Pancreas (tissue), 10 donors: ENCODE results near the gene MAPK11. TPM values are rescaled to one million over a fixed set of nuclear protein-coding genes. Genes with fewer than 3 reads are reported as not detected.
A peak's percentile ranks its signal among the peaks of the same experiment; 100 is the strongest.

Experiments used
- ATAC-seq, 4 donors: fragments of 200-7000 bp; cut with Tn5 transposase; one replicate each; pipeline versions ENCODE4 v1.8.0 to v1.9.1; 2020; ENCODE audit warnings: mild to moderate bottlenecking in 4 of 4, moderate library complexity in 4 of 4
- DNase-seq, 6 donors: peaks; one replicate each; pipeline ENCODE4 v3.0.0-alpha.2; 2020
- FAIRE-seq: peaks from 2 replicates; lab custom pipeline; 2012; peaks lifted over from hg19 to GRCh38; lab: Jason Lieb, UNC
- H3K27ac ChIP-seq, 4 donors: fragments of 200-600 bp; sonication (generic); 1 replicate in 3 of 4; 2 replicates in 1 of 4; pipeline versions ENCODE4 v1.5.0 to v1.8.0; 2020
- H3K27me3 ChIP-seq, 4 donors: fragments of 200-600 bp; one replicate each; pipeline ENCODE4 v1.8.0; 2021
- H3K36me3 ChIP-seq, 3 donors: fragments of 200-600 bp; sonication (generic) in 1 of 3; one replicate each; pipeline versions ENCODE4 v1.5.0 to v1.8.0; 2020 to 2021
- H3K4me1 ChIP-seq, 3 donors: fragments of 200-600 bp; one replicate each; pipeline ENCODE4 v1.8.0; 2021
- H3K4me3 ChIP-seq, 4 donors: fragments of 200-600 bp; sonication (generic) in 2 of 4; one replicate each; pipeline versions ENCODE4 v1.5.0 to v1.8.0; 2020 to 2021
- H3K9me3 ChIP-seq, 4 donors: fragments of 200-600 bp; one replicate each; pipeline ENCODE4 v1.8.0; 2021
- WGBS, 2 donors: extraction: QIAGEN DNeasy Blood & Tissue Kit; methylation state at CpG; one replicate each; pipeline ENCODE4 v1.1.7; 2013; 5-methylcytosine and 5-hydroxymethylcytosine counted together
- intact Hi-C, 3 donors: fragments of 100-400 bp; cut with DNase I; formaldehyde crosslinking; loops; one replicate each; pipeline versions ENCODE4 v1.11.1 to v1.14.2; 2022
- polyA plus RNA-seq, 2 donors: library from polyadenylated mRNA; stranded (reverse); fragments of 200-250 nt; gene quantifications; one replicate each; pipeline ENCODE4 v1.2.3, GENCODE V29; 2013
- total RNA-seq, 6 donors: library from RNA; stranded (reverse); fragmentation: NEBNext Ultra II Directional in 4 of 6; extraction: Animal tissue kit (Norgen Biotek cat#: 25700) in 4 of 6; gene quantifications; one replicate each; pipeline versions ENCODE4 v1.2.1 to v1.2.4, GENCODE V29; 2021 to 2023
- TF ChIP-seq, protein P1 (sequence below), 4 donors: fragments of 200-600 bp; sonication (generic) in 3 of 4; IDR thresholded peaks; one replicate each; pipeline versions ENCODE4 v1.5.0 to v1.8.0; 2021; ENCODE audit warnings: antibody characterized with exemption in 4 of 4
- donor health status: healthy with polysubstance abuse.
- donor health status: DM: no; HTN: no; CAD: no; lungs with moderate emphysema.
- donor health status: DM: no; HTN: no; CAD: no.
- donor health status: control.
- donor health status: control.
- donor health status: Bipolar disorder and iron deficiency.
- donor health status: DM: yes; HTN: yes; CAD: no.
- donor health status: DM: no; HTN: no; CAD: no.
- donor health status: DM: no; HTN: no; CAD: no.
- donor health status: DM: yes; HTN: yes; CAD: no.

The MAPK11 gene
- total and polyA plus RNA-seq, 8 donors, result 1.3 to 22.2 (median 3.2) TPM

DNA sequence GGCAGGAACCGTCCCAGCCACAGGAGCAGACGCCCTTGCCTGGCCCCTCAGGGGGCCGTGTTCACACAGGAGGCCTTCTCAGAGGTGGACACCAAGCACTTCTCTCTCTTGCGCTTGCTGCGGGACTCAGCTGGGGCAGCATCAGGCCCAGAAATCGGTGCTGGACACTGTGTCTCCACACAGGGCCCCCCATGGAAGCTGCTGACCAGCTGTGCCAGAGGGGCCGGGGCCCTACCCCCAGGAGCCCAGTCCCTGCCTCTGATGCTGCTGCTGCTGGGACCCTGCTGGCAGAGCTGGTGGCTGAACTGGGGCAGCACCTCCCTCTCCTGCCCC lies 33.3 kb upstream of the MAPK11 start:
- Histone ChIP-seq H3K27ac (peak overlapping the region; percentile 78 to 88 (median 82)), H3K9me3 (no peaks in the 10 kb centered on the region), H3K36me3 (no peaks in the 10 kb centered on the region), H3K4me1 (peaks cover 9 to 51% (median 18%) of the 10 kb centered on the region in 3 donors), H3K4me3 (peak overlapping the region in 1 of 4 donors; percentile 20), H3K27me3 (no peaks in the 10 kb centered on the region)
- DNase-seq (no peak), FAIRE-seq (no peak), ATAC-seq (no peak)
- intact Hi-C loops, result no loop called here
- TF ChIP-seq, protein P1, sequence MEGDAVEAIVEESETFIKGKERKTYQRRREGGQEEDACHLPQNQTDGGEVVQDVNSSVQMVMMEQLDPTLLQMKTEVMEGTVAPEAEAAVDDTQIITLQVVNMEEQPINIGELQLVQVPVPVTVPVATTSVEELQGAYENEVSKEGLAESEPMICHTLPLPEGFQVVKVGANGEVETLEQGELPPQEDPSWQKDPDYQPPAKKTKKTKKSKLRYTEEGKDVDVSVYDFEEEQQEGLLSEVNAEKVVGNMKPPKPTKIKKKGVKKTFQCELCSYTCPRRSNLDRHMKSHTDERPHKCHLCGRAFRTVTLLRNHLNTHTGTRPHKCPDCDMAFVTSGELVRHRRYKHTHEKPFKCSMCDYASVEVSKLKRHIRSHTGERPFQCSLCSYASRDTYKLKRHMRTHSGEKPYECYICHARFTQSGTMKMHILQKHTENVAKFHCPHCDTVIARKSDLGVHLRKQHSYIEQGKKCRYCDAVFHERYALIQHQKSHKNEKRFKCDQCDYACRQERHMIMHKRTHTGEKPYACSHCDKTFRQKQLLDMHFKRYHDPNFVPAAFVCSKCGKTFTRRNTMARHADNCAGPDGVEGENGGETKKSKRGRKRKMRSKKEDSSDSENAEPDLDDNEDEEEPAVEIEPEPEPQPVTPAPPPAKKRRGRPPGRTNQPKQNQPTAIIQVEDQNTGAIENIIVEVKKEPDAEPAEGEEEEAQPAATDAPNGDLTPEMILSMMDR (IDR thresholded peaks at IDR 0.05), result no peak
- WGBS, 2 donors, result 75% methylated on average over 7 of the region's 7 CpGs

DNA sequence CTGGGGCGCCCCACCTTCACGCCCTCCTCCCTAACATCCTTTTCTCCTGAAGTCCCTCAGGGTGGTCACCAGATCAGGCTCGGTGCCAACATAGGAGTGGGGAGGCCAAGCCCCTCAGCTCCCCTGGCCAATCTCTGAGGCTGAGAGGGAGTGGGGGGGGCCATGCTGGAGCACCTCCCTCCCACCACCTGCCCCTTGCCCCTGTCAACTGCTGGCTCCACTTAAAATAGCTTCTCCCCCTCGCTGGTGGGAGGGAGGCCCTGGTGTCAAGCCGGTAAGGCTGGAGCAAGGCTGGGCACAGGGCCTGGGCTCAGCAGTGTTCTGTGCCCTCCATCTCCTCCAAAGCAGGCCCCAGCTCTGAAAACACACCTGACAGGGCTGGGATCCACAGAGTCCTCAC lies 32.4 kb upstream of the MAPK11 start:
- peak in 1 of 6 donors; percentile 50 for DNase-seq
- WGBS, 2 donors, result 62 to 73% methylated on average over 5 of the region's 5 CpGs
- FAIRE-seq, result no peak
- H3K4me1 ChIP-seq, result peaks cover 12 to 58% (median 22%) of the 10 kb centered on the region in 3 donors
- H3K27ac ChIP-seq, result peak overlapping the region; percentile 33 to 88 (median 78)
- intact Hi-C loops, result no loop called here
- no peaks in the 10 kb centered on the region for H3K36me3 ChIP-seq
- H3K9me3 ChIP-seq, result no peaks in the 10 kb centered on the region
- TF ChIP-seq, protein P1 (IDR thresholded peaks at IDR 0.05), result no peak
- peak overlapping the region in 1 of 4 donors; percentile 2 for H3K4me3 ChIP-seq
- no peak for ATAC-seq
- H3K27me3 ChIP-seq, result no peaks in the 10 kb centered on the region

DNA sequence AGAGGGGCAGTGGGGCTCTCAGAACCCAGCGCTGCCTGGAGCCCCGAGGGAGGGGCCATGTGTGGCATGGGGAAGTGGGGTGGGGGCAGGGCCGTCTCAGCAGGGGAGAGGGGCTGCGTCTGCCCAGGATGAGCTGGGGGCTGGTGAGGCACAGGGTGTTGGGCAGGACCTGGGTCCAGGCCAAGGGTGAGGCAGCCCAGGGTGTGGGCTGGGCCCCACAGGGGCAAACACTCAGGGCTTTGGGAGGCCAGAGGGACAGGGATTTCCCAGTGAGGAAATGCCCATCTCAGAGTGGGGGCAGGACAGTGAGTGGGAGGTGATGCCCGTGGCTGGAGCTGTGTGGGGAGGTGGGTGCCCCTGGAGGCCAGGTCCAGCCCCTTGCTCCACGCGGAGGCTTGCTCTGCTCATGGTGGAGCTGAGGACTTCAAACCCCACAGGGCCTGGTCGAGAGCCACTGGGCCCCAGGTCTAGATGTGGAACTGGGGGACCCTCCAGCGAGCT lies 31.9 kb upstream of the MAPK11 start:
- peak overlapping the region; percentile 33 to 88 (median 78) for H3K27ac ChIP-seq
- no peaks in the 10 kb centered on the region for H3K9me3 ChIP-seq
- ATAC-seq, result peak in 1 of 4 donors; percentile 7
- DNase-seq, result peak in 1 of 6 donors; percentile 55
- H3K4me1 ChIP-seq, result peaks cover 17 to 63% (median 26%) of the 10 kb centered on the region in 3 donors
- WGBS, 2 donors, result 55 to 57% methylated on average over 9 of the region's 9 CpGs
- no peak for FAIRE-seq
- no peaks in the 10 kb centered on the region for H3K36me3 ChIP-seq
- H3K27me3 ChIP-seq, result no peaks in the 10 kb centered on the region
- TF ChIP-seq, protein P1 (IDR thresholded peaks at IDR 0.05), result no peak
- intact Hi-C loops, result no loop called here
- H3K4me3 ChIP-seq, result peak overlapping the region in 1 of 4 donors; percentile 2

DNA sequence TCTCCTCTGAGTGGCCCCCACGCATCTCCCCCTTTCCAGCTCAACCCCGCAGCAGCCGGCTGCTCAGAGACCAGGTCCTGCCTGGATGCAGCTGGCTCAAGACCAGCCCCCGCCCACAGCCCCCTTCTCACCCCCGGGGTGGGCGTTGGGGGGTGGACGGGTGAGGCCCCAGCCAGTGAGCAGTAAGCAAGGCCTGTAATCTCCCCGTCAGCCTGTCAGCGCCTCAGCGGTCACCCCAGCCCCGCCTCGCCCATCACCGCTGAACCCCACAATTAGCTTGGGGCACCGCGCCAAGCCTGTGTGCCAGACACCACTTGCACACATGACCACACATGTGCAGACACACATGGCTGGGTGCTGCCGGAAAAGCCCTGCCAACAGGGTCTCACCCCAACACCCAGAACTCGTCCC lies 31.4 kb upstream of the MAPK11 start:
- peak in 1 of 6 donors; percentile 49 for DNase-seq
- peaks cover 22 to 68% (median 31%) of the 10 kb centered on the region in 3 donors for H3K4me1 ChIP-seq
- TF ChIP-seq, protein P1 (IDR thresholded peaks at IDR 0.05), result no peak
- H3K27me3 ChIP-seq, result no peaks in the 10 kb centered on the region
- no peaks in the 10 kb centered on the region for H3K9me3 ChIP-seq
- WGBS, 2 donors, result 70 to 71% methylated on average over 17 of the region's 17 CpGs
- peak overlapping the region in 3 of 4 donors; percentile 23 to 88 (median 33) for H3K27ac ChIP-seq
- intact Hi-C loops, result no loop called here
- FAIRE-seq, result no peak
- H3K36me3 ChIP-seq, result no peaks in the 10 kb centered on the region
- peak overlapping the region in 1 of 4 donors; percentile 2 for H3K4me3 ChIP-seq
- no peak for ATAC-seq

DNA sequence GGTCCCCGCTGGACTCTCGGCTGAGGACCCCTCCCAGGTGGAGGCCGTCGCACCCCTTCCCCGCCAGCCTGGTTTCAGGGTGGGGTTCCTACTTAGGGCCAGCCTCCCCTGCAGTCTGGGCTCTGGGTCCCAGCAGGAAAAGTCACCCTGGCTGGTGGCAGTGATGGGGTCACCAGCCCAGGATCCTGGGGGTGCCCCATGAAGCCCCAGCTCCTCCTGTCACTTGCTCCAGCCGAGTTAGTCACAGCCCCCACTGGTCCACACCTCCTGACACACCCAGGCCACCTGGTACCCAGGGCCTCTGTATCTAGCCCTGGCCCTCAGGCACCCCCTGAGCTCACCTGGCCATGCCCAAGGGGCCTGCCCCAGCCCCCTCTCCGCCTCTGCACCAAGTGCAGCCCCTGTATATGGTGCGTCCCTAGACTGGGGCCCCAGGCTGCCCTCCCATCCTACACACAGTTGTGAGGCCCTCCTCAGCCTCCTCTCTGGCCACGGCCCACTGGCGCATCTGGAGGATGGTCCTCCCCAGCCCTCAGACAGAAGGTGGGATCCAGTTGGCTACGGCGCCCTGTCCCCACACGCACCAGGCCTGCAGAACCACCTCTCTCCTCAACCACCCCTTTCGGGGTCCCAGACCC lies 30.6 kb upstream of the MAPK11 start:
- H3K27ac ChIP-seq, result peak overlapping the region in 2 of 4 donors; percentile 10 to 88
- intact Hi-C loops, result no loop called here

More for the DNA sequence above, 30.6 kb upstream of the MAPK11 start:
- 90 to 94% methylated on average over 13 to 14 of the region's 14 CpGs for WGBS, 2 donors
- ATAC-seq, result no peak
- H3K4me1 ChIP-seq, result peaks cover 23 to 69% (median 33%) of the 10 kb centered on the region in 3 donors
- no peaks in the 10 kb centered on the region for H3K9me3 ChIP-seq
- no peak for DNase-seq
- no peak for FAIRE-seq
- peak overlapping the region in 2 of 4 donors; percentile 6 to 24 for H3K4me3 ChIP-seq
- TF ChIP-seq, protein P1 (IDR thresholded peaks at IDR 0.05), result no peak
- no peaks in the 10 kb centered on the region for H3K27me3 ChIP-seq
- H3K36me3 ChIP-seq, result no peaks in the 10 kb centered on the region
